ENCODE measurements around the gene PIK3C3.
"Not testable (repeated sequence)": the region's sequence is repeated elsewhere in the genome, so short reads cannot be mapped to it uniquely, and the experiment has no call there.

Gene PIK3C3

GRCh38 chr18:42082415-42083234 lies 127.6 kb downstream of the PIK3C3 start:
- DNase-seq = no peak

DNA sequence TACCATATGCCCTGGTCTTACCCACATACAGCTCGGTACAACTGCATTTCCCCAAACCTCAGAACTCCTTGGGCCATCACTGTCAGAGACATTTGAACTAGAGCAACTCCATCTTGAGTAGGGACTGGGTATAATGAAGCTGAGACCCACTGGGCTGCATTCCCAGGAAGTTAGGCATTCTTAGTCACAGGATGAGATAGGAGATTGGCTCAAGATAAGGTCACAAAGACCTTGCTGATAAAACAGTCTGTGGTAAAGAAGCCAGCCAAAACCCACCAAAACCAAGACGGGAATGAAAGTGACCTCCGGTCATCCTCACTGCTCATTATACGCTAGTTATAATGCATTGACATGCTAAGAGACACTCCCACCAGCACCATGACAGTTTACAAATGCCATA lies 131.3 kb downstream of the PIK3C3 start:
- DNase-seq = no peak

DNA sequence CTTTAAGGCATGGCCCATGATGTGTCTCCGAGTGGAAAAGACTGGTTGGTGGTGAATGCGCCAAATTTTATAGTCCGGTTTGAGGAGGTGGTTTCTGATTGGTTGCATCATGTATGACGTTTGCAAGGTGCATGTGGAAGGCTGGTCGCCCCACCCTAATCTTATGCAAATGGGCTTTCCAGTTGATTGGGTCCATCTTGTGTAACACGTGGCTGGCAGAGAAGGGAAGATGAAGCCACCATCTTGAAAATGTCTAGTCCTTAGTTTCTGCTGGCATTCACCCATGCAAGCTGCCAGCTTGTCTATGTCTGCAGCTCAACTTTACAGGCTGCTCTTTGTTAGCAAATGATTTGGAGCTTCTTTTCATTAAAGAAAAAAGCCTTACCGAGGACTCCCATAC lies 132.2 kb downstream of the PIK3C3 start:
- DNase-seq = no peak

DNA sequence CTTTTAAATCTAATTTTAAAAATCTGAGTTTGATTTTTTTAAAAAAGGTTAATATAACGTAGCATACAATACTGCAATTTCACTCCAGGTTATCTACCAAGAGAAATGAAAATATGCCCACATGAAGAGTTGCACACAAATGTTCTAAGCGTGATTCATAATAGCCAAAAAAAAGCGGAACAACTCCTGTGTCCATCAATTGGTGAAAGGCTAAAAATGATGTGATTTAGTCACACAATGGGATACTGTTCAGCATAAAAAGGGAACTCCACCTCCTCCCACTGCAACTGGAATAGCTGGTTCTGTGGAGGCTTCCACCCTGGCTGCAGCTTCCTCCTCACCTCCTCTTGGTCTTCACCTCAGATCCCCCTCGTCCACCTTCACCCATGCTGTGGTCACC lies 132.8 kb downstream of the PIK3C3 start:
- no peak for DNase-seq

DNA sequence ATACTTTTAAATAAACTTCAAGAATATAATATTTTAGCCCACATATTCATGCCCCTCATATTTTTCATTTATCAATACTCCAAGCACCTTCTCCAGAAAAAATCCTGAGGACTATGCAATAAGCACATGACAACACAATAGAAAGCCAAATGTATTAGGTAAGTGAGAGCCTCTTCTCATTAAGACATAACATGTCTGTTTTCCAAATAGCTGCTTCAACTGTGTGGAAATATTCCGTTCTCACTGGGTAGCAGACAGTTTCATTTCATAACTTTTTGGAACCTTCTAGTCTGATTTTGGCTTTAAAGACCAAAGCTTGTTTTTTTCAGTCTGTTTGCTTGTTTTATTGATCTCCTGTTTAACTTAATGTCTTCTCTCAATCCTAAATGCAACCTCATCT lies 137.8 kb downstream of the PIK3C3 start:
- no peak for DNase-seq

GRCh38 chr18:42094875-42095274 lies 139.8 kb downstream of the PIK3C3 start:
- no peak for DNase-seq

DNA sequence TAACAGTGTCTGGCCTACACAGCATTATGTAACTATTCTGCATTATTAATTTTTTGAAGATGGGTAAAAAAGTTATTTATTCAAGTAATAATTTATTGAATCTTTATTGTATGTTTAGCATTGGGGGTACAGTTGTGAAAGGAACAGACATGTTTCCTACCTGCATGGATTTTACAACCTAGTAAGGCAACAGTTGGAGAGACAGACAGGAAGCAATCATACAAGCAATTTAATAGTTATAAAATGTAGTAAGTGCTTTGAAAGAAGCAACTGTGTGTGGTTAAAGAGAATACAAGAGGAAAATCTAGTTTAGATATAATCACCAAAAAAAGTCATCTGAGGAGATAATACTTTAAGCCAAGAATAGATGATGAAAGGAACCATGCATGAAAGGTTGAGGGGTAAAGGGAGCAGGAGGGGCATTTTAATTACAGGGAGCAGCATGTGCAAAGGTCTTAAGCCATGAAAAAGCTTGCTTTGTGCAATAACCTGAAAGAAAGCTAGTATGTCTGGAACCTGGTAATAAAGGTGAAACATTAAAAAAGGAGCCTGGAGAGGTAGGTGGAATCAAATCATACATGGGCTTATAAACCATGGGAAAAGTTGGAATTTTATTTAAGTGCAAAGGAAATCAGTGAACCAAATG lies 140.8 kb downstream of the PIK3C3 start:
- DNase-seq = no peak

DNA sequence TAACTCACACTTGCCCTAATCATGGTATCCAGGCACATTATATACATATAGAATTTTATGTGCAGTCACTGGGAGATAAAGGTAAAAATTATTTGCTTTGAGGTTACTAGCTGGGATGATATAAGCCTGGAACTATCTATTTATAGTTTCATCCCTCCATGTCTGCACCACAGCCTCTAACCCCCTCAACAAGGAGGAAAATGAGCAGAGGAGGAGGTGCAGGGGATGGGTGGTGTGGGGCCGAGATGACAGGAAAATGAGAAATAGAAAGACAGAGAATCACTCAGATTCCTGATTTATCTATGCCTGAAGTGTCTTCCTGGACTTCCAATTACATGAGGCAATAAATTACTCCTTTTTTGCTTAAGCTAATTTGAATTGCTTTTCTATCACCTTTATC lies 145.2 kb downstream of the PIK3C3 start:
- no peak for DNase-seq

GRCh38 chr18:42100911-42101310 lies 145.9 kb downstream of the PIK3C3 start:
- no peak for DNase-seq

DNA sequence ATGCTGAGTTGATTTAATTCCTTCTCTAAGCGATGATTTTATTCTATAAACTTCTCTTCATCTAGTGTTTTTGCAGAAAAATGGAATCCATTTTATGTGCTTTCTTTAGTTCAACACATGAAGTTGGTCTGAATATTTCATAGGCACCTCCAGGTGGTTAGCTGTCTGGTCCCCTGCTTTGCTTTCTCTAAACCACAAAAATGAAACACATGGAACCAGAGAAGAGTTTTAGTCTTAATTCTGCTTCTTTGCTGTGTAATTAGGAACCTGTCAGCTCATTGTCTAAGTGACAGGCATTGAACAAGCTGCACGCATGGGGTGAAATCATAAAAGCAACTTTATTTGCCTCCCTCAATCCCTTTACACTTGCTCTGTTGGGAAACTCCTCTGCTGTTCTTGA lies 150.4 kb downstream of the PIK3C3 start:
- DNase-seq = no peak

GRCh38 chr18:42106784-42107183 lies 151.8 kb downstream of the PIK3C3 start:
- DNase-seq = no peak

DNA sequence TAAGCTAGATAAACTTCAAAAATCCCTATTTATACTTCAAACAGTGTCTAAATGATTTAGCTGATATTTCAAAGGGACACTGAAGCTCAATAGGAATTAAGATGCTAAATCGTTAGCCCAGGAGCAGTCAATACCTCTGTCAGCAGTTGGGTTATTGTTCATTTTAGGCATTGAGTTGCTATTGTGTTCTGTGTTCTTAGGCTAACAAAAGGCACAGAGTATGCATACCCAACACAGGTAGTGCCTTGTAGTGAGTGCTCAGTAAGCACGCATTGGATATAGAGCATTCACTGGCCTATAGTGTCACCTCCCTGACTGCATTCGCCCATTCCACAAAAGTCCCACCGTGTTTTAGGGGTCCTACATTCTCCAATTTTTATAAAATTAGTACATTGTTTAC lies 152.3 kb downstream of the PIK3C3 start:
- no peak for DNase-seq

DNA sequence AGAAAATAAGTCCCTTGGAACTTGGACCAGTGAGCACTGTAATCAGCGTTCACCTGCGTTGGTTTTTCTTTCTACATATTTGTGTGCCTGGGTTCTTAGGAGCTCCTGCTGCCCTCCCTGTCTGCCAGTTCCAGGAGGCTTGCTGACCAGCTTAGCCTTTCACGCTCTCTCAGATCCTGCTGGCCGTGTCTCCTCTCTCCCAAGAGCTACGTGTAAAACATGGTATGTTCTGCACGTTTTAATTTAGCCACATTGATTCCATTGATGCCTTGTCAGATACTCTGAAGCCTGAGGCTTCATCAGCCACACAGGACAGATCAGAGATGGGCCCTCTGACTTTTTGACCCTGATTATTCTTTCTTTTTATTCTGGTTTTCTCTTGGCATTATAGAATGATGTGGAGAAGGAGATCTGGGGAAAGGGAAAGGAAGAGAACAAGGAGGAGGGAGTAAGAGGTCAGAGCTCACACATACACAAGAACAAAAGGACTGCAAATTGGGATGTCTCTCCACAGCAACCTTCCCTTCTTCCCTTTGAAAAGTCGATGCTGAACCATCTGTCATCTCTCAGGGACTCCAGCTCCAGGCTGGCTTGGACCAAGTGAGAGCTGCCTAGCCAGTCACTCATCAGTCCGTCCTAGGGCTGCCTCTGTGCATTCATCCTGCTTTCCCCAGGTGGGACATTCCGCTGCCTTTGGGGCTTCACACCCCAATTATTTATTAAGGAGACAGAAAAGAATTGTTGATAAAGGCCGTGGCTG lies 152.8 kb downstream of the PIK3C3 start:
- DNase-seq = no peak

DNA sequence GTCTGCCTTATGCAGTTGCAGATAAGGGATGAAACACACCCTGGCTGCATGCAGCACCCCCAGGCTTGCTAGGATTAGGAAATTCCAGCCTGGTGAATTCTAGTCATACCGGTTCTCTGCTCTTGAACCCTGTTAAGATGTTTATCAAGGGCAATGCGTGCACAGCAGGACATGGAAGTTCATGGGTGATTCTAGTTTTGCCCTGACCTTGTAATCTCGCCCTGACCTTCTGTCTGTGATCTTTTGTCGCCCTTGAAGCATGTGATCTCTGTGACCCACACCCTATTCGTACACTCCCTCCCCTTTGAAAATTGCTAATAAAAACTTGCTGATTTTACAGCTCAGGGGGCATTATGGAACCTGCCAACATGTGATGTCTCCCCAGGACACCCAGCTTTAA lies 157.1 kb downstream of the PIK3C3 start:
- DNase-seq = not testable (repeated sequence)

GRCh38 chr18:42112657-42113420 lies 157.8 kb downstream of the PIK3C3 start:
- no peak for DNase-seq

GRCh38 chr18:42113529-42114191 lies 158.6 kb downstream of the PIK3C3 start:
- DNase-seq = no peak

DNA sequence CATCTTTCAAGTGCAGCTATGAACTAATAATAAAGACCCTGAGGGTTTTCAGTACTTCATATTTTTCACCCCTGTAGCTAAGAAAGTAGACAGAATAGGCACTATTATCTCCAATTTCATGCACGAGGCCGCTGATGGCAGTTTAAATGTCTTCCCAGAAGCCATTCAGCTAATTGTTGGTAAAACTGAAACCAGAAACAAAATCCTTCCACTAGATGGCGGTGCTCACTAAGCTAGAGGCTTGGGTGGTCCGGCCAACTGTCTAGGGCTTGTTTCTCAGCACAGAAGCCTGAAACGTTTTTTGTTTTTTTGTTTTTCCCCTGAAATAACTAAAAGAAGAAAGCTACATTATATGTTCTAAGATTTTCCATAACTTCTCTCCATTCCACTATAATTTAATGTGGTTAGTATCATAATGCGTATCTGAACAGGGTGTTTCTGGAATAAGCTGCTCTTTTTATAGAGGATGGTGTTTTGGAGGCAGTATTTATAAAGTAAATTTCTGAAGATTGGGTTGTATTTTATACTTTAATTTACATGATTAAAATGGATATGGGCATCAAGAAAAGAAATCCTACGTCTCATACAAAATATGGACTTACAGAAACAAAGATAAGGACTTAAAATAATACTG lies 159.4 kb downstream of the PIK3C3 start:
- DNase-seq = peak; percentile 33

DNA sequence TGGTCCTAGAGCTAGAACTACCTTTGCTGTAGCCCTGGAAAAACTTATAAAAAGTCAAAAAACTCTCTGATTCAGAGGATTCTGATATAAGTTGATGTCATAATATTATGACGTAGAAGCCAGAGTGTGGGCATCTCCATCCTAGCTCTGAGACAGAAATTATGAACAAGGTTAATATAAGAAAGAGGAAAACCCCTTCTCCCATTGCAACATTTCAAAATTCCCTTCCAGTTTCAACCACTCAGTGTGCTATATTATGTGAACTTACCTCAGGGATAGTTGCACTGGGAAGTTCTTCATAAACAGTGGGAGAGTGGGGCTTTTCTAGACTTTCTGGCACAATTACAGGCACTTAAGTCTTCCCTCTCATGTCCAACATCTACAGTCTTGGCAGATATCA lies 171.6 kb downstream of the PIK3C3 start:
- no peak for DNase-seq

- DNase-seq = no peak
Observed at GRCh38 chr18:42131066-42131929, 176.3 kb downstream of the PIK3C3 start.

DNA sequence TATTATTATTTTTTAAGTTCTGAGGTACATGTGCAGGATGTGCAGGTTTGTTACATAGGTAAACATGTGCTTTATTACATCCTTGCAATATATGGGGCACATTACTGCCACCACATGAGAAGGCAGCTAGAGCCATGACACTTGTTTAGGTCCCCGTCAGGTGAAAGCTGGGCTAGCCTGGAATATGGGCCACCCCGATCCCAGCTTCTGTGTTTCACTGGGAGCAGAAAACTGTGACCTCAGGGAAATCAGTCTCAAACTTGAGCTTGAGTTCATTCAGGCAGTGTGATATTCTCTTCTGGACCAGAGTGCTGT lies 176.9 kb downstream of the PIK3C3 start:
- DNase-seq = no peak
